GM13977 (cell line): ENCODE data around the gene GDPD5.

ENCODE experiments used
- DNase-seq: peaks from one replicate; pipeline ENCODE4 v3.0.0; 2012; ENCODE audit warnings: low spot score
- in situ Hi-C: fragments of 300-500 bp; cut with MboI; formaldehyde crosslinking; loops from one replicate; pipeline ENCODE4 v1.12.0; 2022; ENCODE audit warnings: low sequenced_read_pairs, low pct_unique_long_range_greater_than_20kb, mixed read lengths, inconsistent platforms; ENCODE audit not compliant: unreplicated experiment
- TF ChIP-seq, protein P1 (sequence below): IDR thresholded peaks from 2 replicates; pipeline ENCODE4 v1.5.1; 2012; ENCODE audit warnings: mild to moderate bottlenecking, control low read depth; ENCODE audit not compliant: insufficient read depth; ENCODE audit errors: extremely low read depth, missing control alignments

The GDPD5 gene

DNA sequence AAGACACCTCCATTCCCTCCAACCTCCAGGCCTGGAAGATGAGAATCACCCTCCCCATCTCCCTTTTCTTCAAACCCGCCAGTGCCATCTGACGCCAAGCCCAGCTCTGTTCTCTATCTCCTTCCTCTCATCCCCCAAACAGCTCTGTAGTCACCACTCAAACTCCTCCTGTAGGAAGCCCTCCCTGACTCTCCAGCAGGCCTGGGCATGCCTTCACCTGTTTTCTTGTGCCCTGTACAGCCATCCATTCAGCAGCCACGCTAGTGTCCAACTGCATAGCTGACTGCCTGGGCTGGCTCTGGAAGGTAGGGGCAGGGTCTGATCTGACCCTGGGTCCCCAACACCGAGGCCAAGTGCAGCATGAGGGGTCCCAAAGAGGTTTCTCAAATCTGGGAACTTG, 25.0 kb downstream of the GDPD5 start:
- in situ Hi-C loops, result no loop called here
- TF ChIP-seq, protein P1, sequence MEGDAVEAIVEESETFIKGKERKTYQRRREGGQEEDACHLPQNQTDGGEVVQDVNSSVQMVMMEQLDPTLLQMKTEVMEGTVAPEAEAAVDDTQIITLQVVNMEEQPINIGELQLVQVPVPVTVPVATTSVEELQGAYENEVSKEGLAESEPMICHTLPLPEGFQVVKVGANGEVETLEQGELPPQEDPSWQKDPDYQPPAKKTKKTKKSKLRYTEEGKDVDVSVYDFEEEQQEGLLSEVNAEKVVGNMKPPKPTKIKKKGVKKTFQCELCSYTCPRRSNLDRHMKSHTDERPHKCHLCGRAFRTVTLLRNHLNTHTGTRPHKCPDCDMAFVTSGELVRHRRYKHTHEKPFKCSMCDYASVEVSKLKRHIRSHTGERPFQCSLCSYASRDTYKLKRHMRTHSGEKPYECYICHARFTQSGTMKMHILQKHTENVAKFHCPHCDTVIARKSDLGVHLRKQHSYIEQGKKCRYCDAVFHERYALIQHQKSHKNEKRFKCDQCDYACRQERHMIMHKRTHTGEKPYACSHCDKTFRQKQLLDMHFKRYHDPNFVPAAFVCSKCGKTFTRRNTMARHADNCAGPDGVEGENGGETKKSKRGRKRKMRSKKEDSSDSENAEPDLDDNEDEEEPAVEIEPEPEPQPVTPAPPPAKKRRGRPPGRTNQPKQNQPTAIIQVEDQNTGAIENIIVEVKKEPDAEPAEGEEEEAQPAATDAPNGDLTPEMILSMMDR, result no peak
- DNase-seq, result no peak

DNA sequence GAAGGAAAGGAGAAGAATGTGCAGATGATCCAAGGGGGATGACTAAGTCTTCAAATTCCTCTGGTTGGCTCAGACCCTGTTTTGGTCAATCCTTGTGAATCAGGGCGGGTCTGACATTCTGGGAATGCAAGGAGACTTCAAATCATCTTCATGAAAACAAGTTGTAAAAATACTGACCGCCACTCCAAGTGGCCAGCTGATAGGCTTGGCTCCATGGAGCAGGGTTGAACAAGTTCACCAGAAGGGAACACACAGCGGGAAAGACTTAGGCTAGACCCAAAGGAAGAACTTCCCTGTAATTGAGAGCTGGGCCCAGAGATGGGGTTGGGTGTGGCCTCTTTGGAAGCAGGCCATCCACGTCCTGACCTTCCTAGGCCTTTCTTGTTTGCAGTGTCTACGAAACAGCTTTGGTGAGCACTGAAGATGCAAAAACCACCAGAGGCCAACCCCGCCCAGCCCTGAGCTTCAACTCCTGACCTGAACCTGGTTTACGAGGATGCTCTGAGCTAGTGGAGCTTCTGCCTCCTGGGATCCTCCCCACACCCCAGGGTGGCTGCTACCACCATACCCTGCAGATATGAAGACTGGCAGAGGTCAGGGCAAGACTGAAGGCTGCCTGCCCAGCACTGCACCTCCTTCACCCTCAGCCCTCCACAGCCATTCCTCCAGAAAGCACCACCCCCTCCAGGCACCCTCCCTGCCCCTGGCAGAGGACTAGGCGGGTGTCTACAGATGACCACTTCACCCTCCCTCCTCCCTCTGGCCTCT, 26.1 kb downstream of the GDPD5 start:
- DNase-seq, result no peak
- in situ Hi-C loops, result no loop called here
- TF ChIP-seq, protein P1, result no peak

DNA sequence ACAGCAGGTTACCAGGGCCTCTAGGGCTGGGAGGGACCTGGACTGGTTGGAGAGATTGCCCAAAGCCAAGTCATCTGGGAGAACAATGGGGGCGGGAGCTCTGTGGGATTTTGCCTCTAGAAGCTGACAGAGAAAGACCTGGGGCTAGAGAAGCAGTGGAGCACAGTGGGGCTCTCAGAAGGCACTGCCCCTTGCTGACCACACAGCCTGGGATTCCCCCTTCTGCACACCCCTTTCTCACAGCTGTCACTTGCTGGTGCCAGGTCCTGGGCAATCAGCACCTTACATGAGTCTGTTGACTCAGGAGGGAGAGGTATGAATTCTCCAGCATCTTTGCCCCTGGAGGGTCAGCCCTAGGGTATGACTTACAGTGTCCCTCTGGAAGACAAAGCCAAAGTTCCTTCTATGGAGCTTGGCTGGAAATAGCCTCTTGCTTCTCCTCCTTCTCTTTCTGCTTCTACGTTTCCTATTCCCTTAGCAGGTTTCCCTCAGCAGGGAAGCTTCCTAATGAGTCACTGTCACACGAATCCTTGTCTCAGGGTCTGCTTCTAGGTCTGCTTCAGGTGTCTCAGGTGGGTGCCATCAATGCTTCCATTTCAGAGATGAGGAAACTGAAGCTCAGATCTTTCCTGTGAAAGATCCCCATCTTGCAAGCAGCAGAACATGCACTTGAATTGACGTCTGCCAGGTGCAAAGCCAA, 27.0 kb downstream of the GDPD5 start:
- in situ Hi-C loops, result no loop called here
- no peak for DNase-seq
- TF ChIP-seq, protein P1, result no peak

DNA sequence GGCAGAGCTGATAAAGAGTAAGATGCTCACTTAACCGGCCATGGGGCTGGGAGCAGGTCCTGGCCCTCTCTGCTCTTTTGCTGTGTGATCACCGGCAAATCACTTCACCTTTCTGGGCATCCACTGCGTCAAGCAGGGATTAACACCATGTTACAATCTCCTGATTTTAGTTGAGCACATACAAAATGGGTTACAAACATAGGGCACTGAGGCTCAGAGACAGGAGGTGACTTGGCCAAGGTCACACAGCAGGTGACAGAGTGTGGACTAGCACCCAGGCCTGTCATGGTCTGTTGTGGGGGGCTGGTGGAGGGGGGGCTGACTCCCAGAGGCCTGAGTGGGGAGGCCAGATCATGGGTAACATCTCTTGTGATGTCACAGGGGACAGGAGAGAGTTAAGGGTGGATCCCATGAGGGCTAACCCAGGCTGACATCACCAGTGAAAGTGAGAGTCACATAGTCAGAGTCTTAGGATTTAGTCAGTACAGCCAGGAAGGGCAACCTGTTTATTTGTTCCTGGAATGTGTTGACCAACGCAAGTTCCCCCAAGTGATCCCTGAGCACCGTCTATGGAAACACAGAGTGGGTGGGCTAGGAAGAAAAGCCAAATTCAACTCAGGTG, 27.8 kb downstream of the GDPD5 start:
- in situ Hi-C loops, result no loop called here
- TF ChIP-seq, protein P1, result no peak
- DNase-seq, result no peak

DNA sequence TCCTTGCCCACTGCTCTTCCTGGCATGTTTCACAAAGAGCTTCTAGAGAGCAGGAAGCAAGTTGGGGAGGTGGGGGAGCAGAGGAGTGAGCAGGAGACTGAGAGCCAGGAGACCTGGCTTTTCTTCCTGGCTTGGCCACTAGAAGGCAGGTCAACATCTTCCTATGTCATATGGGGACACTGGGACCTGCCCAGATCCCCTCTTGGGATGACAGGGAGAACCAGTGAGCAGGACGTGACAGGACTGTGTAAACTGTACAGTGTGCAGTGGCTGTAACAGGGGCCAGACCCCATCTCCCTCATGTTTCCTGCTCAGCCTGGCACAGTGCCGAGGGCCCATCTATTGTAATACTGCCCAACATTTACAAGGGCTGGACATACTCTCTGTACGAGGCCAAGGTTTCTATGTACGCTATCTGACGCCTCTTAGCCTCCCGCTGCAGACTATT, 29.4 kb downstream of the GDPD5 start:
- TF ChIP-seq, protein P1, result no peak
- in situ Hi-C loops, result no loop called here
- no peak for DNase-seq

DNA sequence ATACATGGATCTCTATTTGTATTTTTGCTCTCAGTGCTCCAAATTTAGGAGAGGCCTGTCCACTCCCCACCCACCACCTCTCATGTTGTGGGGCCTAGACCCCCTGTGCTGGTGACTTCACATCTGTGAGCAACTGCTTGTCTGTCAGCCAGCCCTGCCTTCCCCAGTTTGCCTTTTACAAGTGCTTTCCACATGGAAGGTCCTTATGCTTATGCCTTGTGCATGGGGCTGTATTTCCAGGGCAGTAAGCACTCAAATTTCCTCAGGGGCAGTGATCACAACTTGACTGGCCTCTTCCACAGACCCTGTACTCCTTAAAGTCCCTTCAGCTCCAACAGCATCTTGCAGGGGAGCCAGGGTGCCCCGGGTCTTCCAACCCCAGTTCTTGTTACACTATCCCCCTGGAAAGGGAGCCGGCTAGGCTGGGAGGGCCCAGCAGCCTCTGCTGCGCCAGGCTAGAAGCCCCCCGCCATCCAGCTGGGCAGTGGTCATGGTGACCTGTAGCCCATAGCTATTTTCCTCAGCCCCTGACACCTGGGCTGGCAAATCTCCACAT, 29.9 kb downstream of the GDPD5 start:
- no peak for DNase-seq
- in situ Hi-C loops, result no loop called here
- TF ChIP-seq, protein P1, result no peak
